ENCODE measurements around the gene CLSTN1.

DNA sequence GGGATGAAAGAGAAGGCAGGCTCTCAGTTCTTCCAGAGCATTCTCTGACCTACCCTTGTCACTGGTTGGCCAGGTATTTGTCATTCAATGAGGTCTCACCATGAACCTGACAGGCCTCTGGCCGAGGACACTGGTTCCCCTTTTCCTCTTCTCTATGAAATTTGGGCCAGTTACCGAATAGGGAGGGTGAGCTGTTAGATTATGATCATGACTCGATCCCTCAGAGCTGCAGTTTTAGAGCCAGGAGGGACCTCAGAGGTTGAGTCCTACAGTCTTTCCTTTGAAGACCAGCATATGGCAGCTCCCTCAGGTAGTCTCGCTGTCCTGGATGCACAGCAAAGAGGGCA is 29.5 kb upstream of the CLSTN1 start:
- TF ChIP-seq, protein P1, sequence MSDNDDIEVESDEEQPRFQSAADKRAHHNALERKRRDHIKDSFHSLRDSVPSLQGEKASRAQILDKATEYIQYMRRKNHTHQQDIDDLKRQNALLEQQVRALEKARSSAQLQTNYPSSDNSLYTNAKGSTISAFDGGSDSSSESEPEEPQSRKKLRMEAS (IDR thresholded peaks at IDR 0.05; ENCODE audit: low read depth, low read length) = no peak
- TF ChIP-seq, protein P2, sequence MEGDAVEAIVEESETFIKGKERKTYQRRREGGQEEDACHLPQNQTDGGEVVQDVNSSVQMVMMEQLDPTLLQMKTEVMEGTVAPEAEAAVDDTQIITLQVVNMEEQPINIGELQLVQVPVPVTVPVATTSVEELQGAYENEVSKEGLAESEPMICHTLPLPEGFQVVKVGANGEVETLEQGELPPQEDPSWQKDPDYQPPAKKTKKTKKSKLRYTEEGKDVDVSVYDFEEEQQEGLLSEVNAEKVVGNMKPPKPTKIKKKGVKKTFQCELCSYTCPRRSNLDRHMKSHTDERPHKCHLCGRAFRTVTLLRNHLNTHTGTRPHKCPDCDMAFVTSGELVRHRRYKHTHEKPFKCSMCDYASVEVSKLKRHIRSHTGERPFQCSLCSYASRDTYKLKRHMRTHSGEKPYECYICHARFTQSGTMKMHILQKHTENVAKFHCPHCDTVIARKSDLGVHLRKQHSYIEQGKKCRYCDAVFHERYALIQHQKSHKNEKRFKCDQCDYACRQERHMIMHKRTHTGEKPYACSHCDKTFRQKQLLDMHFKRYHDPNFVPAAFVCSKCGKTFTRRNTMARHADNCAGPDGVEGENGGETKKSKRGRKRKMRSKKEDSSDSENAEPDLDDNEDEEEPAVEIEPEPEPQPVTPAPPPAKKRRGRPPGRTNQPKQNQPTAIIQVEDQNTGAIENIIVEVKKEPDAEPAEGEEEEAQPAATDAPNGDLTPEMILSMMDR (IDR thresholded peaks at IDR 0.05 in 2 of 3, conservative IDR thresholded peaks at IDR 0.05 in 1 of 3; ENCODE audit: control insufficient read depth in 2 of 3, extremely low read depth in 1 of 3, insufficient read depth in 1 of 3, low read depth in 3 of 3, low read length in 3 of 3) = no peak
- TF ChIP-seq POLR2AphosphoS5 (IDR thresholded peaks at IDR 0.05; ENCODE audit: low read length) = no peak
